ENCODE measurements around the gene HMG20A.

The HMG20A gene

GRCh38 chr15:77503240-77503639, 82.6 kb downstream of the HMG20A start:
- DNase-seq, result no peak

- no peak for DNase-seq
Observed at GRCh38 chr15:77503764-77504163, 83.1 kb downstream of the HMG20A start.

- DNase-seq, result peak in 1 of 2 donors; percentile 7
Observed at GRCh38 chr15:77504306-77504705, 83.6 kb downstream of the HMG20A start.

GRCh38 chr15:77504871-77505270, 84.2 kb downstream of the HMG20A start:
- no peak for DNase-seq

GRCh38 chr15:77505556-77505955, 84.9 kb downstream of the HMG20A start:
- no peak for DNase-seq

- no peak for DNase-seq
Observed at GRCh38 chr15:77506311-77507142, 85.8 kb downstream of the HMG20A start.

- peak; percentile 31 to 55 for DNase-seq
Observed at GRCh38 chr15:77507143-77507897, 86.6 kb downstream of the HMG20A start.

- no peak for DNase-seq
Observed at GRCh38 chr15:77507911-77508310, 87.2 kb downstream of the HMG20A start.

- DNase-seq, result peak; percentile 83 to 92
Observed at GRCh38 chr15:77508541-77509243, 88.0 kb downstream of the HMG20A start.

- no peak for DNase-seq
Observed at GRCh38 chr15:77510066-77511057, 89.7 kb downstream of the HMG20A start.

- DNase-seq, result no peak
Observed at GRCh38 chr15:77511869-77512268, 91.2 kb downstream of the HMG20A start.

- no peak for DNase-seq
Observed at GRCh38 chr15:77513226-77513625, 92.5 kb downstream of the HMG20A start.

GRCh38 chr15:77514641-77515402, 94.1 kb downstream of the HMG20A start:
- DNase-seq, result no peak

- DNase-seq, result no peak
Observed at GRCh38 chr15:77515613-77516012, 94.9 kb downstream of the HMG20A start.

GRCh38 chr15:77516076-77516475, 95.4 kb downstream of the HMG20A start:
- no peak for DNase-seq

- no peak for DNase-seq
Observed at GRCh38 chr15:77516786-77517185, 96.1 kb downstream of the HMG20A start.

- DNase-seq, result no peak
Observed at GRCh38 chr15:77517579-77517978, 96.9 kb downstream of the HMG20A start.

- DNase-seq, result no peak
Observed at GRCh38 chr15:77518458-77518857, 97.8 kb downstream of the HMG20A start.

GRCh38 chr15:77519540-77519939, 98.9 kb downstream of the HMG20A start:
- no peak for DNase-seq

- no peak for DNase-seq
Observed at GRCh38 chr15:77521206-77521605, 100.5 kb downstream of the HMG20A start.

- DNase-seq, result no peak
Observed at GRCh38 chr15:77525400-77525811, 104.7 kb downstream of the HMG20A start.
